ENCODE results near the gene CA4.

GRCh38 chr17:60193482-60193881 is 43.7 kb downstream of the CA4 start:
- TF ChIP-seq ZNF302 (CRISPR knock-in tag; IDR thresholded peaks at IDR 0.05) (no peak), CTCF (IDR thresholded peaks at IDR 0.05) (no peak), HOXA7 (CRISPR knock-in tag; IDR thresholded peaks at IDR 0.05) (no peak), POLR2A (IDR thresholded peaks at IDR 0.05; ENCODE audit: low read length) (no peak), FOSL2 (IDR thresholded peaks at IDR 0.05) (no peak), FOSL2 (CRISPR knock-in tag; IDR thresholded peaks at IDR 0.05) (no peak), RFX5 (IDR thresholded peaks at IDR 0.05) (no peak), NFE2L2 (conservative IDR thresholded peaks at IDR 0.05; ENCODE audit: low read length) (no peak), ZC3H11A (IDR thresholded peaks at IDR 0.05) (no peak), JUNB (IDR thresholded peaks at IDR 0.05) (no peak), MAZ (IDR thresholded peaks at IDR 0.05; ENCODE audit: borderline replicate concordance, low read depth, low read length) (no peak), REST (IDR thresholded peaks at IDR 0.05) (no peak)
